DOHH2 (cell line): ENCODE results near the gene ADAMTS2.

ENCODE experiments used
- H3F3A ChIP-seq: fragments of 200-600 bp; sonication (generic), shearing (Covaris generic); 2 replicates; pipeline ENCODE4 v1.6.0; 2016; ENCODE audit warnings: antibody characterized with exemption, mild to moderate bottlenecking; ENCODE audit not compliant: control insufficient read depth, insufficient read depth
- H3K27ac ChIP-seq: fragments of 200-600 bp; sonication (generic); 2 replicates; pipeline ENCODE4 v1.5.1; 2014; ENCODE audit warnings: low read depth, mild to moderate bottlenecking, low read length, moderate library complexity
- H3K27me3 ChIP-seq: fragments of 200-600 bp; sonication (generic); 2 replicates; pipeline ENCODE4 v1.6.1; 2014; ENCODE audit warnings: mild to moderate bottlenecking, low read length, mixed read lengths; ENCODE audit not compliant: control insufficient read depth
- H3K36me3 ChIP-seq: fragments of 200-600 bp; sonication (generic); 2 replicates; pipeline ENCODE4 v1.6.1; 2014; ENCODE audit warnings: mild to moderate bottlenecking, low read length, moderate library complexity, mixed read lengths; ENCODE audit not compliant: control insufficient read depth
- H3K4me1 ChIP-seq: fragments of 200-600 bp; sonication (generic); 2 replicates; pipeline ENCODE4 v1.6.1; 2014; ENCODE audit warnings: mild to moderate bottlenecking, low read length, mixed read lengths; ENCODE audit not compliant: control insufficient read depth
- H3K4me2 ChIP-seq: fragments of 200-600 bp; sonication (generic); 2 replicates; pipeline ENCODE4 v1.6.0; 2014; ENCODE audit warnings: mild to moderate bottlenecking, low read length, moderate library complexity
- H3K4me3 ChIP-seq: fragments of 200-600 bp; sonication (generic); 2 replicates; pipeline ENCODE4 v1.5.1; 2014; ENCODE audit warnings: mild to moderate bottlenecking, low read length, mixed read lengths
- H3K79me2 ChIP-seq: fragments of 200-600 bp; sonication (generic); 2 replicates; pipeline ENCODE4 v1.6.1; 2014; ENCODE audit warnings: mild to moderate bottlenecking, low read length, mixed read lengths; ENCODE audit not compliant: control insufficient read depth
- H3K9me2 ChIP-seq: fragments of 200-600 bp; sonication (generic); replicated peaks from 2 replicates; pipeline ENCODE4 v1.6.1; 2014; ENCODE audit warnings: mild to moderate bottlenecking, low read length, mixed read lengths; ENCODE audit not compliant: control insufficient read depth
- H3K9me3 ChIP-seq: fragments of 200-600 bp; sonication (generic); 2 replicates; pipeline ENCODE4 v1.6.1; 2014; ENCODE audit warnings: antibody characterized with exemption, low read length, mixed read lengths; ENCODE audit not compliant: control insufficient read depth, insufficient read depth
- H4K20me1 ChIP-seq: fragments of 200-600 bp; sonication (generic); 2 replicates; pipeline ENCODE4 v1.6.0; 2014; ENCODE audit warnings: low read depth, mild to moderate bottlenecking, antibody characterized with exemption, low read length, moderate library complexity; ENCODE audit not compliant: control insufficient read depth, insufficient read depth
- CTCF ChIP-seq: fragments of 200-600 bp; sonication (generic); IDR thresholded peaks from one replicate; pipeline ENCODE4 v1.5.1; 2014; ENCODE audit warnings: antibody characterized with exemption, mild to moderate bottlenecking, low read depth, low read length; ENCODE audit not compliant: poor library complexity, severe bottlenecking
- EZH2phosphoT487 ChIP-seq: fragments of 200-600 bp; sonication (generic); IDR thresholded peaks from 2 replicates; pipeline ENCODE4 v1.6.1; 2017; ENCODE audit warnings: borderline replicate concordance, mild to moderate bottlenecking, antibody characterized with exemption, low read length, moderate library complexity, mixed read lengths

Gene ADAMTS2

GRCh38 chr5:179348011-179348530 lies 2.8 kb upstream of the ADAMTS2 start:
- H3K27ac ChIP-seq = no peak overlapping the region
- no peaks in the 10 kb centered on the region for H3K9me3 ChIP-seq
- TF ChIP-seq CTCF = no peak
- no peak for TF ChIP-seq EZH2phosphoT487
- no peaks in the 10 kb centered on the region for H3F3A ChIP-seq
- H3K27me3 ChIP-seq = no peaks in the 10 kb centered on the region
- H3K79me2 ChIP-seq = no peaks in the 10 kb centered on the region
- H3K36me3 ChIP-seq = no peaks in the 10 kb centered on the region
- no peaks in the 10 kb centered on the region for H3K4me1 ChIP-seq
- no peaks in the 10 kb centered on the region for H4K20me1 ChIP-seq
- H3K4me3 ChIP-seq = no peak overlapping the region
- H3K4me2 ChIP-seq = no peak overlapping the region
- H3K9me2 ChIP-seq = no peaks in the 10 kb centered on the region

GRCh38 chr5:179347581-179347980 lies 2.3 kb upstream of the ADAMTS2 start:
- no peaks in the 10 kb centered on the region for H3K4me1 ChIP-seq
- no peaks in the 10 kb centered on the region for H3K9me2 ChIP-seq
- no peaks in the 10 kb centered on the region for H4K20me1 ChIP-seq
- H3K27me3 ChIP-seq = no peaks in the 10 kb centered on the region
- no peaks in the 10 kb centered on the region for H3K36me3 ChIP-seq
- H3K4me3 ChIP-seq = no peak overlapping the region
- H3F3A ChIP-seq = no peaks in the 10 kb centered on the region
- H3K27ac ChIP-seq = no peak overlapping the region
- no peak for TF ChIP-seq CTCF
- no peak for TF ChIP-seq EZH2phosphoT487
- H3K79me2 ChIP-seq = no peaks in the 10 kb centered on the region
- H3K4me2 ChIP-seq = no peak overlapping the region
- no peaks in the 10 kb centered on the region for H3K9me3 ChIP-seq

GRCh38 chr5:179346875-179347274 lies 1.6 kb upstream of the ADAMTS2 start:
- Histone ChIP-seq H3K9me2 (no peaks in the 10 kb centered on the region), H4K20me1 (no peaks in the 10 kb centered on the region), H3K79me2 (no peaks in the 10 kb centered on the region), H3F3A (no peaks in the 10 kb centered on the region), H3K27me3 (no peaks in the 10 kb centered on the region), H3K36me3 (no peaks in the 10 kb centered on the region), H3K4me2 (no peak overlapping the region), H3K27ac (no peak overlapping the region), H3K4me3 (no peak overlapping the region), H3K9me3 (no peaks in the 10 kb centered on the region), H3K4me1 (no peaks in the 10 kb centered on the region)
- TF ChIP-seq CTCF = no peak
- no peak for TF ChIP-seq EZH2phosphoT487
